SK-N-SH (cell line): Measurements from ENCODE around the gene RAB15.

Experiments
- EP300 ChIP-seq, 2 experiments: IDR thresholded peaks; 2 replicates each; pipeline versions ENCODE4 v1.4.0 to v1.6.1; 2012; ENCODE audit warnings: borderline replicate concordance in 1 of 2, low read depth in 1 of 2, low read length in 1 of 2
- GATA2 ChIP-seq: sonication (generic); formaldehyde crosslinking; IDR thresholded peaks from 2 replicates; pipeline ENCODE4 v1.5.0; 2020; ENCODE audit warnings: mild to moderate bottlenecking, missing genetic modification reagents
- MXI1 ChIP-seq: IDR thresholded peaks from 2 replicates; pipeline ENCODE4 v1.6.1; 2012; ENCODE audit warnings: mild to moderate bottlenecking, low read depth, low read length, improper control_type of control experiment
- POLR2AphosphoS5 ChIP-seq: IDR thresholded peaks from 2 replicates; pipeline ENCODE4 v1.6.1; 2012; ENCODE audit warnings: low read depth, low read length
- RAD21 ChIP-seq: IDR thresholded peaks from 2 replicates; pipeline ENCODE4 v1.6.1; 2012; ENCODE audit warnings: mild to moderate bottlenecking, low read length
- SMC3 ChIP-seq: IDR thresholded peaks from 2 replicates; pipeline ENCODE4 v1.6.1; 2012; ENCODE audit warnings: low read depth, low read length, improper control_type of control experiment
- TF ChIP-seq, protein P1 (sequence below): fragments of 200-600 bp; sonication (generic); IDR thresholded peaks from 2 replicates; pipeline ENCODE4 v1.6.1; 2017; ENCODE audit warnings: antibody characterized with exemption, mild to moderate bottlenecking, moderate library complexity

DNA sequence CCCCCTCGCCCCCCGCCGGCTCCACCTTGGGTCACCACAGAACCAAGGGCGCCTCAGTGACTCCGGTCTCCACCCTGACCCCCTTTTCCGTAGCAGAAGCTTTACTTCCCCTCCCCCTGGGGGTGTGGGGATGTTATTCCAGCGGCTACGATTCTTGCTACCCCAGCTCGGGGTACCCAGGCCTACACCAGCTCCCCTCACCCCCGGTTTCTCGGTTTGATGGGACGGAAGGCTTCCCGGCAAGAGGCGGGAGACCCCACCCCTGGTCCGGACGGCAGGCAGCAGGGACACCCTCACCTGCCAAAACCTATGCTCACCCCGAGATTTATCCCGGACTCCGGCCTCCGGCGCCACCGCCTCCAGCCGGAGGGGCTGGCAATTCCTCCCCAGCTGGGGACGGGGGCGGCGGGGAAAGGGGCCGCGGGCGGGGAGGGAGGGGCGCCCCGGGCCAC, 619 bp downstream of the RAB15 start:
- TF ChIP-seq RAD21 = no peak
- TF ChIP-seq, protein P1, sequence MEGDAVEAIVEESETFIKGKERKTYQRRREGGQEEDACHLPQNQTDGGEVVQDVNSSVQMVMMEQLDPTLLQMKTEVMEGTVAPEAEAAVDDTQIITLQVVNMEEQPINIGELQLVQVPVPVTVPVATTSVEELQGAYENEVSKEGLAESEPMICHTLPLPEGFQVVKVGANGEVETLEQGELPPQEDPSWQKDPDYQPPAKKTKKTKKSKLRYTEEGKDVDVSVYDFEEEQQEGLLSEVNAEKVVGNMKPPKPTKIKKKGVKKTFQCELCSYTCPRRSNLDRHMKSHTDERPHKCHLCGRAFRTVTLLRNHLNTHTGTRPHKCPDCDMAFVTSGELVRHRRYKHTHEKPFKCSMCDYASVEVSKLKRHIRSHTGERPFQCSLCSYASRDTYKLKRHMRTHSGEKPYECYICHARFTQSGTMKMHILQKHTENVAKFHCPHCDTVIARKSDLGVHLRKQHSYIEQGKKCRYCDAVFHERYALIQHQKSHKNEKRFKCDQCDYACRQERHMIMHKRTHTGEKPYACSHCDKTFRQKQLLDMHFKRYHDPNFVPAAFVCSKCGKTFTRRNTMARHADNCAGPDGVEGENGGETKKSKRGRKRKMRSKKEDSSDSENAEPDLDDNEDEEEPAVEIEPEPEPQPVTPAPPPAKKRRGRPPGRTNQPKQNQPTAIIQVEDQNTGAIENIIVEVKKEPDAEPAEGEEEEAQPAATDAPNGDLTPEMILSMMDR = no peak
- TF ChIP-seq GATA2 (CRISPR knock-in tag) = no peak
- no peak for TF ChIP-seq EP300 (IDR thresholded peaks at IDR 0.05; ENCODE audit: borderline replicate concordance in 1 of 2, low read depth in 1 of 2, low read length in 1 of 2)
- TF ChIP-seq SMC3 = no peak
- TF ChIP-seq POLR2AphosphoS5 = no peak
- TF ChIP-seq MXI1 = no peak
